ENCODE data around the gene SLC37A1. TPM values are rescaled to one million over a fixed set of nuclear protein-coding genes. Genes with fewer than 3 reads are reported as not detected.
"Not testable (repeated sequence)": the region's sequence is repeated elsewhere in the genome, so short reads cannot be mapped to it uniquely, and the experiment has no call there.

SLC37A1 gene
- total RNA-seq, 1 experiment from 2014 or later: 38.3 TPM

- TF ChIP-seq EZH2 (IDR thresholded peaks at IDR 0.05; ENCODE audit: low read length, unreplicated experiment) (no peak), CTCF (conservative IDR thresholded peaks at IDR 0.05; ENCODE audit: low read depth, low read length) (no peak), EZH2phosphoT487 (IDR thresholded peaks at IDR 0.05; ENCODE audit: borderline replicate concordance, low read length) (no peak)
- ChIA-PET POLR2A (ENCODE audit: unreplicated experiment) (no interaction called here), CTCF (no interaction called here)
- H2AFZ ChIP-seq (ENCODE audit: low read length): no peak overlapping the region
- H3K79me2 ChIP-seq (ENCODE audit: low read length): no peaks in the 10 kb centered on the region
- no TSS peak for BruUV-seq (replicated peaks)
- H3K9ac ChIP-seq (ENCODE audit: low read length): no peak overlapping the region
- no peaks in the 10 kb centered on the region for H3K9me2 ChIP-seq (replicated peaks; ENCODE audit: low read length)
- H3K27ac ChIP-seq (ENCODE audit: low read length): no peak overlapping the region
- no peaks in the 10 kb centered on the region for H4K20me1 ChIP-seq (ENCODE audit: low read length)
- 0 out of 2 replicates have a peak, but pooled peaks cover 4% of the 10 kb centered on the region for H3K4me1 ChIP-seq (ENCODE audit: insufficient read depth, low read length)
- intact Hi-C loops (cut with micrococcal nuclease): no loop called here
- H3K9me3 ChIP-seq (ENCODE audit: low read length): no peaks in the 10 kb centered on the region
- no peaks in the 10 kb centered on the region for H3F3A ChIP-seq (ENCODE audit: low read length, unreplicated experiment)
- no peak for ATAC-seq
- no peak overlapping the region for H3K4me3 ChIP-seq (ENCODE audit: low read length)
- H3K4me2 ChIP-seq (ENCODE audit: low read length): no peak overlapping the region
- no peaks in the 10 kb centered on the region for H3K36me3 ChIP-seq (ENCODE audit: low read depth, low read length)
- DNase-seq: no peak
- peaks cover 26% of the 10 kb centered on the region for H3K27me3 ChIP-seq (ENCODE audit: low read length)
Measured at GRCh38 chr21:42613756-42614155, 100.1 kb downstream of the SLC37A1 start.

- Histone ChIP-seq H3K4me3 (ENCODE audit: low read length) (no peak overlapping the region), H3K4me2 (ENCODE audit: low read length) (no peak overlapping the region), H3K79me2 (ENCODE audit: low read length) (no peaks in the 10 kb centered on the region), H3K27ac (ENCODE audit: low read length) (no peak overlapping the region), H2AFZ (ENCODE audit: low read length) (no peak overlapping the region), H3K9ac (ENCODE audit: low read length) (no peak overlapping the region), H3K9me2 (replicated peaks; ENCODE audit: low read length) (no peaks in the 10 kb centered on the region), H3K36me3 (ENCODE audit: low read depth, low read length) (no peaks in the 10 kb centered on the region), H3K9me3 (ENCODE audit: low read length) (no peaks in the 10 kb centered on the region), H3F3A (ENCODE audit: low read length, unreplicated experiment) (no peaks in the 10 kb centered on the region), H3K4me1 (ENCODE audit: insufficient read depth, low read length) (0 out of 2 replicates have a peak, but pooled peaks cover 4% of the 10 kb centered on the region), H4K20me1 (ENCODE audit: low read length) (no peaks in the 10 kb centered on the region), H3K27me3 (ENCODE audit: low read length) (peaks cover 33% of the 10 kb centered on the region)
- CTCF ChIA-PET: no interaction called here
- DNase-seq (no peak), ATAC-seq (no peak)
- intact Hi-C loops (cut with micrococcal nuclease): no loop called here
- no TSS peak for BruUV-seq (replicated peaks)
- TF ChIP-seq EZH2 (IDR thresholded peaks at IDR 0.05; ENCODE audit: low read length, unreplicated experiment) (no peak), EZH2phosphoT487 (IDR thresholded peaks at IDR 0.05; ENCODE audit: borderline replicate concordance, low read length) (no peak), CTCF (conservative IDR thresholded peaks at IDR 0.05; ENCODE audit: low read depth, low read length) (no peak)
- POLR2A ChIA-PET (ENCODE audit: unreplicated experiment): no interaction called here
Measured at GRCh38 chr21:42614396-42614795, 100.7 kb downstream of the SLC37A1 start.

GRCh38 chr21:42614811-42615351 lies 101.2 kb downstream of the SLC37A1 start:
- Histone ChIP-seq H3K27ac (ENCODE audit: low read length) (no peak overlapping the region), H3K9me2 (replicated peaks; ENCODE audit: low read length) (no peaks in the 10 kb centered on the region), H3K9ac (ENCODE audit: low read length) (no peak overlapping the region), H4K20me1 (ENCODE audit: low read length) (no peaks in the 10 kb centered on the region), H3K27me3 (ENCODE audit: low read length) (peaks cover 37% of the 10 kb centered on the region), H3K4me3 (ENCODE audit: low read length) (no peak overlapping the region), H3F3A (ENCODE audit: low read length, unreplicated experiment) (no peaks in the 10 kb centered on the region), H2AFZ (ENCODE audit: low read length) (0 out of 2 replicates have a peak overlapping the region, but pooled peaks have one; percentile 15), H3K4me2 (ENCODE audit: low read length) (peak overlapping the region; percentile 6; the same call in 1 of the 2 replicates), H3K36me3 (ENCODE audit: low read depth, low read length) (no peaks in the 10 kb centered on the region), H3K79me2 (ENCODE audit: low read length) (no peaks in the 10 kb centered on the region), H3K4me1 (ENCODE audit: insufficient read depth, low read length) (0 out of 2 replicates have a peak, but pooled peaks cover 4% of the 10 kb centered on the region), H3K9me3 (ENCODE audit: low read length) (no peaks in the 10 kb centered on the region)
- BruUV-seq (replicated peaks): no TSS peak
- no peak for TF ChIP-seq EZH2 (IDR thresholded peaks at IDR 0.05; ENCODE audit: low read length, unreplicated experiment)
- TF ChIP-seq CTCF (conservative IDR thresholded peaks at IDR 0.05; ENCODE audit: low read depth, low read length): no peak
- no peak for TF ChIP-seq EZH2phosphoT487 (IDR thresholded peaks at IDR 0.05; ENCODE audit: borderline replicate concordance, low read length)
- ATAC-seq: peak; percentile 50
- peak; percentile 75 for DNase-seq
- CTCF ChIA-PET: no interaction called here
- intact Hi-C loops (cut with micrococcal nuclease): no loop called here
- POLR2A ChIA-PET (ENCODE audit: unreplicated experiment): no interaction called here

GRCh38 chr21:42615377-42615776 lies 101.7 kb downstream of the SLC37A1 start:
- ATAC-seq; H3K4me1 ChIP-seq (ENCODE audit: insufficient read depth, low read length); H3K36me3 ChIP-seq (ENCODE audit: low read depth, low read length); H4K20me1 ChIP-seq (ENCODE audit: low read length); H3F3A ChIP-seq (ENCODE audit: low read length, unreplicated experiment); H3K9me2 ChIP-seq (replicated peaks; ENCODE audit: low read length); CTCF ChIA-PET; intact Hi-C loops (cut with micrococcal nuclease); H3K9me3 ChIP-seq (ENCODE audit: low read length); H3K4me3 ChIP-seq (ENCODE audit: low read length); POLR2A ChIA-PET (ENCODE audit: unreplicated experiment); DNase-seq; H3K9ac ChIP-seq (ENCODE audit: low read length); BruUV-seq (replicated peaks); H3K27ac ChIP-seq (ENCODE audit: low read length); H3K79me2 ChIP-seq (ENCODE audit: low read length); H3K4me2 ChIP-seq (ENCODE audit: low read length); H2AFZ ChIP-seq (ENCODE audit: low read length): not testable (repeated sequence)
- peaks cover 39% of the 10 kb centered on the region for H3K27me3 ChIP-seq (ENCODE audit: low read length)
